ENCODE results near the gene UCP2. TPM values are rescaled to one million over a fixed set of nuclear protein-coding genes. Genes with fewer than 3 reads are reported as not detected.
A peak's percentile ranks its signal among the peaks of the same experiment; 100 is the strongest.

The UCP2 gene
- total and polyA plus RNA-seq, 7 donors, result 23.8 to 117 (median 37.2) TPM

GRCh38 chr11:74010306-74011300, 28.0 kb upstream of the UCP2 start:
- peak; percentile 50 for DNase-seq
- Histone ChIP-seq H3K4me3 (no peak overlapping the region), H3K27ac (no peak overlapping the region), H3K9me3 (no peaks in the 10 kb centered on the region), H3K36me3 (peaks cover 0 to 13% (median 4%) of the 10 kb centered on the region in 4 donors), H3K4me1 (no peaks in the 10 kb centered on the region), H3K27me3 (no peaks in the 10 kb centered on the region)
- intact Hi-C loops (cut with DNase I), result no loop called here
- 89 to 92% methylated on average over 9 of the region's 9 CpGs for WGBS, 2 donors
- no peak for TF ChIP-seq CTCF (IDR thresholded peaks at IDR 0.05)
- TF ChIP-seq POLR2AphosphoS5 (IDR thresholded peaks at IDR 0.05), result no peak
- no peak for TF ChIP-seq EP300 (IDR thresholded peaks at IDR 0.05)
- no peak for TF ChIP-seq POLR2A (IDR thresholded peaks at IDR 0.05)

DNA sequence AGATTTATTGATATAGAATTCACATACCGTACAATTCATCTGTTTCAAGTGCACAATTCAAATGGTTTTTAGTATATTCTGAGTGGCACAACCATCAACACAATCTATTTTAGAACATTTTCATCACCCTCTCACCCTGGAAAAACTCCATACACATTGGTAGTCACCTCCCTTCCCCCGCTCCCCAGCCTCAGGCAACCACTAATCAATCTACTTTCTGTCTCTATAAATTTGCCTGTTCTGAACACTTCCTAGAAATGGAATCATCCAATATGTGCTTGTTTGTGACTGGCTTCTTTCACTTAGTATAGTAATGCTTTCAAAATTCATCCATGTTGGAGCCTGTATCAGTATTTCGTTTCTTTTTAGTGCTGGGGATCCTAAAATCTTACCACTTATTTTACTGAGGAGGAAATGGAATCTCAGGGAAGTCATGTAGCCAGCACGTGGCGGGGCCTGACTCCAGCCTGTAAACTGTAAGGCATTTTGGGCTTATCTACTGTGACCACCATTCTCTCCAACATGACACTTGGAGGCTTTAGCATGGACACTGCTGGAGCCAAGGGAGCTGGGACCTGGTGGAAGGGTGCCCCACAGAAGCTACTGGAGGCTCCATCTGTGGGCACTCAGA, 27.1 kb upstream of the UCP2 start:
- H3K4me1 ChIP-seq, result peaks cover 0 to 3% (median 0%) of the 10 kb centered on the region in 4 donors
- H3K9me3 ChIP-seq, result no peaks in the 10 kb centered on the region
- H3K4me3 ChIP-seq, result no peak overlapping the region
- no peaks in the 10 kb centered on the region for H3K27me3 ChIP-seq
- 90 to 93% methylated on average over 5 of the region's 5 CpGs for WGBS, 2 donors
- peaks cover 0 to 13% (median 4%) of the 10 kb centered on the region in 4 donors for H3K36me3 ChIP-seq
- no peak overlapping the region for H3K27ac ChIP-seq
- TF ChIP-seq POLR2AphosphoS5 (IDR thresholded peaks at IDR 0.05) (no peak), POLR2A (IDR thresholded peaks at IDR 0.05) (no peak), CTCF (IDR thresholded peaks at IDR 0.05) (no peak), EP300 (IDR thresholded peaks at IDR 0.05) (no peak)
- intact Hi-C loops (cut with DNase I), result no loop called here
- DNase-seq, result peak; percentile 36

GRCh38 chr11:74009230-74009547, 26.5 kb upstream of the UCP2 start:
- Histone ChIP-seq H3K9me3 (no peaks in the 10 kb centered on the region), H3K27me3 (no peaks in the 10 kb centered on the region), H3K4me1 (peaks cover 0 to 5% (median 0%) of the 10 kb centered on the region in 4 donors), H3K4me3 (no peak overlapping the region), H3K36me3 (peaks cover 0 to 13% (median 4%) of the 10 kb centered on the region in 4 donors), H3K27ac (no peak overlapping the region)
- 61 to 84% methylated on average over 3 of the region's 3 CpGs for WGBS, 2 donors
- TF ChIP-seq POLR2AphosphoS5 (IDR thresholded peaks at IDR 0.05), result no peak
- TF ChIP-seq EP300 (IDR thresholded peaks at IDR 0.05), result no peak
- TF ChIP-seq CTCF (IDR thresholded peaks at IDR 0.05), result no peak
- TF ChIP-seq POLR2A (IDR thresholded peaks at IDR 0.05), result no peak
- no peak for DNase-seq
- intact Hi-C loops (cut with DNase I), result no loop called here

- Histone ChIP-seq H3K27me3 (no peaks in the 10 kb centered on the region), H3K9me3 (no peaks in the 10 kb centered on the region), H3K4me3 (no peak within 1 kb of the TSS), H3K4me1 (peaks cover 0 to 5% (median 0%) of the 10 kb centered on the region in 4 donors), H3K27ac (no peak within 1 kb of the TSS), H3K36me3 (peaks cover 0 to 13% (median 4%) of the 10 kb centered on the region in 4 donors)
- intact Hi-C loops (cut with DNase I), result no loop called here
- peak; percentile 45 for DNase-seq
- no peak for TF ChIP-seq CTCF (IDR thresholded peaks at IDR 0.05)
- TF ChIP-seq POLR2A (IDR thresholded peaks at IDR 0.05), result no peak
- TF ChIP-seq EP300 (IDR thresholded peaks at IDR 0.05), result no peak
- TF ChIP-seq POLR2AphosphoS5 (IDR thresholded peaks at IDR 0.05), result no peak
- 72 to 76% methylated on average over 9 of the region's 9 CpGs for WGBS, 2 donors
Observed at GRCh38 chr11:74008373-74009229, 26.0 kb upstream of the UCP2 start, which contains the start of gene UCP3. Gene UCP3 (minus strand): TSS chr11:74009085. CDS start chr11:74007042, 2,043 bp downstream.
